Measurements from ENCODE around the gene NEDD4L. TPM values are rescaled to one million over a fixed set of nuclear protein-coding genes. Genes with fewer than 3 reads are reported as not detected.

NEDD4L gene
- total and polyA plus RNA-seq, 4 donors = 40.2 to 308 (median 148) TPM

DNA sequence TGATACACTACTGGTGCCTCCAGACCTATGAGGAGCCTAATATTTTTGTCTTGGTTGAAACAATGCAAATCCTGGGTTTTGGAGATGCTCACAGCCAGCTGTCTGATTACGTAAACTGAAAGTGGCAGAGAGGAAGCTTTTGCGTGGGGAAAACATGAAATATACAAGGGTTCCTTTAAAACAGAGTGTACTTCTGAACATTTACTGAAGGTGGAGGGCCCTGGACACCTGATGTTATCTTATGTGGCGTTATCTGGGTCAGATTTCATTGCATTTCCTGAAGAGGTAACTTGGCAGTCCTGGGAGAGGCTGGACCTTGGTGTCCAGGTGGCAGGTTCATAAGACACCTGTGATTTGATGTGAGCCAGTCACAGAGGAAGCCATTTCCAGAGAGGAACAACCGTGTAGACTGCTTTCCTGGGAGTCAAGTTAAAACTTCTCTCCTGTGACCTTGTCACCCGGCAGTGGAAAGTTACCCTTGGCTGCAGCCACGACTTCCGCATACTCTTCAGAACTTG, 105.0 kb downstream of the NEDD4L start:
- TF ChIP-seq, protein P1, sequence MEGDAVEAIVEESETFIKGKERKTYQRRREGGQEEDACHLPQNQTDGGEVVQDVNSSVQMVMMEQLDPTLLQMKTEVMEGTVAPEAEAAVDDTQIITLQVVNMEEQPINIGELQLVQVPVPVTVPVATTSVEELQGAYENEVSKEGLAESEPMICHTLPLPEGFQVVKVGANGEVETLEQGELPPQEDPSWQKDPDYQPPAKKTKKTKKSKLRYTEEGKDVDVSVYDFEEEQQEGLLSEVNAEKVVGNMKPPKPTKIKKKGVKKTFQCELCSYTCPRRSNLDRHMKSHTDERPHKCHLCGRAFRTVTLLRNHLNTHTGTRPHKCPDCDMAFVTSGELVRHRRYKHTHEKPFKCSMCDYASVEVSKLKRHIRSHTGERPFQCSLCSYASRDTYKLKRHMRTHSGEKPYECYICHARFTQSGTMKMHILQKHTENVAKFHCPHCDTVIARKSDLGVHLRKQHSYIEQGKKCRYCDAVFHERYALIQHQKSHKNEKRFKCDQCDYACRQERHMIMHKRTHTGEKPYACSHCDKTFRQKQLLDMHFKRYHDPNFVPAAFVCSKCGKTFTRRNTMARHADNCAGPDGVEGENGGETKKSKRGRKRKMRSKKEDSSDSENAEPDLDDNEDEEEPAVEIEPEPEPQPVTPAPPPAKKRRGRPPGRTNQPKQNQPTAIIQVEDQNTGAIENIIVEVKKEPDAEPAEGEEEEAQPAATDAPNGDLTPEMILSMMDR (IDR thresholded peaks at IDR 0.05; ENCODE audit: control extremely low read depth, extremely low read depth) = no peak
- peaks cover 0 to 17% (median 11%) of the 10 kb centered on the region in 5 donors for H3K4me1 ChIP-seq (ENCODE audit: control insufficient read depth in 5 of 5, insufficient read depth in 5 of 5, low read length in 5 of 5)
- peaks cover 0 to 3% (median 0%) of the 10 kb centered on the region in 4 donors for H3K9me3 ChIP-seq (ENCODE audit: control insufficient read depth in 4 of 4, insufficient read depth in 3 of 4, low read length in 3 of 4)
- no peak overlapping the region for H3K4me3 ChIP-seq
- DNase-seq = no peak
- no peaks in the 10 kb centered on the region for H3K27me3 ChIP-seq (ENCODE audit: control insufficient read depth in 3 of 3, insufficient read depth in 3 of 3, low read length in 2 of 3)
- H3K27ac ChIP-seq (ENCODE audit: low read depth in 1 of 2, low read length in 1 of 2) = peak overlapping the region in 1 of 2 donors; percentile 29
- no peaks in the 10 kb centered on the region for H3K36me3 ChIP-seq (ENCODE audit: control insufficient read depth in 4 of 4, insufficient read depth in 4 of 4, low read length in 4 of 4)
- no peak for ATAC-seq (ENCODE audit: insufficient read depth, low FRiP score)
- H3K9ac ChIP-seq (ENCODE audit: insufficient read depth in 1 of 2, low read length in 2 of 2) = no peak overlapping the region
- WGBS, 2 donors = 54 to 66% methylated on average over 7 of the region's 7 CpGs

DNA sequence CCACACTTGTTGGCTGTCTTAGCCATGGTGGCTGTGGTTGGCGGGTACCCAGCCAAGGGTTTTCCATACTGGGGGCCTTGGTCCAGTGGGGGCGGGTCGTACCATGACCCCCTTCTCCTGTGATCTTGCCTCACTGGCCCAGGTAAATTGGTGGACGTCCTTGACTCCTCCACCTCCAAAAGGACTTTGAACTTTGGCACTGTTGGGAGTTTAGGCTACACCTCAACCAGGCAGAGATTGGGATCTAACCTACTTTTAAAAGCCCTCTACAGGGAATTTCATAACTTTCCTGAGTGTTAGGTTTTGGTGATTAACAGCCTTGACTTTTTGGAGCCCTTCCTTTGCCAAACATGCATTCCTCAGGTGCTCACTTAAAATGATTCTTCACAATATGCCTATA, 106.7 kb downstream of the NEDD4L start:
- WGBS, 2 donors = 88 to 91% methylated on average over 4 of the region's 4 CpGs
- no peak for DNase-seq
- no peak for ATAC-seq (ENCODE audit: insufficient read depth, low FRiP score)

DNA sequence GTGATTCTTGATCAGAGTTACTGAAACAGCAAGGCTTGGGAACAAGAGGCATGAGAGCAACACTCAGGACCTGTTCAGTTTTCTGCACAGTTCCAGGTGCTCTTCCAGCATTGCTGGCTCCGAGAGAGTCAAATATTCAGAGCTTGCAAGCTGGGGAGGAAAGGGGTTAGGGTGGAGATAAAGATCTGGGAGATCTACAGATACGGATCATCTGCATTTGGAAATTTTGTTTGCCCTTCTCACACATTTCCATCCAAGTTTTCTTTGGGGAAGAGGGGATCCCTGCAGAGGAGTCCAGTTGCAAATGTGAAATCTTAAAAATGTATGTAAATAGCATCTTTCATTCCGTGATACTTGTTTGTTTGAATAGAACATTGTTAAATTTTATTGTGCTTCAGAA, 108.2 kb downstream of the NEDD4L start:
- H3K27ac ChIP-seq (ENCODE audit: low read depth in 1 of 2, low read length in 1 of 2) = no peak overlapping the region
- H3K9me3 ChIP-seq (ENCODE audit: control insufficient read depth in 4 of 4, insufficient read depth in 3 of 4, low read length in 3 of 4) = peaks cover 0 to 2% (median 0%) of the 10 kb centered on the region in 4 donors
- ATAC-seq (ENCODE audit: insufficient read depth, low FRiP score) = no peak
- no peaks in the 10 kb centered on the region for H3K27me3 ChIP-seq (ENCODE audit: control insufficient read depth in 3 of 3, insufficient read depth in 3 of 3, low read length in 2 of 3)
- no peak overlapping the region for H3K9ac ChIP-seq (ENCODE audit: insufficient read depth in 1 of 2, low read length in 2 of 2)
- H3K4me3 ChIP-seq = no peak overlapping the region
- TF ChIP-seq, protein P1 (IDR thresholded peaks at IDR 0.05; ENCODE audit: control extremely low read depth, extremely low read depth) = no peak
- no peaks in the 10 kb centered on the region for H3K36me3 ChIP-seq (ENCODE audit: control insufficient read depth in 4 of 4, insufficient read depth in 4 of 4, low read length in 4 of 4)
- 88 to 90% methylated on average over 3 of the region's 3 CpGs for WGBS, 2 donors
- H3K4me1 ChIP-seq (ENCODE audit: control insufficient read depth in 5 of 5, insufficient read depth in 5 of 5, low read length in 5 of 5) = peaks cover 0 to 13% (median 9%) of the 10 kb centered on the region in 5 donors
- no peak for DNase-seq

More for the DNA sequence above, 106.7 kb downstream of the NEDD4L start:
- Histone ChIP-seq H3K27me3 (ENCODE audit: control insufficient read depth in 3 of 3, insufficient read depth in 3 of 3, low read length in 2 of 3) (no peaks in the 10 kb centered on the region), H3K9ac (ENCODE audit: insufficient read depth in 1 of 2, low read length in 2 of 2) (no peak overlapping the region), H3K4me3 (no peak overlapping the region), H3K36me3 (ENCODE audit: control insufficient read depth in 4 of 4, insufficient read depth in 4 of 4, low read length in 4 of 4) (no peaks in the 10 kb centered on the region), H3K27ac (ENCODE audit: low read depth in 1 of 2, low read length in 1 of 2) (no peak overlapping the region), H3K9me3 (ENCODE audit: control insufficient read depth in 4 of 4, insufficient read depth in 3 of 4, low read length in 3 of 4) (peaks cover 0 to 1% (median 0%) of the 10 kb centered on the region in 4 donors), H3K4me1 (ENCODE audit: control insufficient read depth in 5 of 5, insufficient read depth in 5 of 5, low read length in 5 of 5) (peaks cover 0 to 14% (median 11%) of the 10 kb centered on the region in 5 donors)
- TF ChIP-seq, protein P1 (IDR thresholded peaks at IDR 0.05; ENCODE audit: control extremely low read depth, extremely low read depth) = no peak

DNA sequence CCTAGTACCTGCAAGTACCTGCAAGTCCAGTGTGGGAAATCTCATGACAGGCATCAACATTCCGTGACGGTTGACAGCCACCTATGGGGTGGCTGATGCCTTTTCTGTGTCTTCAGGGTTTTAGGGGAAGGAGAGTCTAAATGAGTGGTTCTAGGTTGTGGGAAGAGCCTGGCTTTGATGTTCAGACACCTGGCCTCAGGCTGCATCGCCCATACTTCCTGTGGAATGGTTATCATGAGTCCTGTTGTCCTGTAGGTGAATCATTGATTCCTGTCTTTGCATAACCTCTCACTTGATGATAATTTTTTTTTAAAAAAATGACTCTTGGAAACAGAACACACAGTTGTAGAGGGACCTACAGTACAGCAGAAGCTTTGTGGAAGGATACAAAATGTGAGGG, 108.9 kb downstream of the NEDD4L start:
- H3K9ac ChIP-seq (ENCODE audit: insufficient read depth in 1 of 2, low read length in 2 of 2) = no peak overlapping the region
- DNase-seq (no peak), ATAC-seq (ENCODE audit: insufficient read depth, low FRiP score) (no peak)
- H3K4me3 ChIP-seq = no peak overlapping the region
- peaks cover 0 to 13% (median 9%) of the 10 kb centered on the region in 5 donors for H3K4me1 ChIP-seq (ENCODE audit: control insufficient read depth in 5 of 5, insufficient read depth in 5 of 5, low read length in 5 of 5)
- TF ChIP-seq, protein P1 (IDR thresholded peaks at IDR 0.05; ENCODE audit: control extremely low read depth, extremely low read depth) = no peak
- no peaks in the 10 kb centered on the region for H3K27me3 ChIP-seq (ENCODE audit: control insufficient read depth in 3 of 3, insufficient read depth in 3 of 3, low read length in 2 of 3)
- WGBS, 2 donors = 88 to 92% methylated on average over 3 of the region's 3 CpGs
- no peak overlapping the region for H3K27ac ChIP-seq (ENCODE audit: low read depth in 1 of 2, low read length in 1 of 2)
- H3K36me3 ChIP-seq (ENCODE audit: control insufficient read depth in 4 of 4, insufficient read depth in 4 of 4, low read length in 4 of 4) = no peaks in the 10 kb centered on the region
- peaks cover 0 to 2% (median 0%) of the 10 kb centered on the region in 4 donors for H3K9me3 ChIP-seq (ENCODE audit: control insufficient read depth in 4 of 4, insufficient read depth in 3 of 4, low read length in 3 of 4)

Measured in lung (tissue), 12 donors.